HFFc6 (cell line): ENCODE measurements around the gene MAFG. TPM values are rescaled to one million over a fixed set of nuclear protein-coding genes. Genes with fewer than 3 reads are reported as not detected.

Source experiments
- DNase-seq: peaks from one replicate; pipeline ENCODE4 v3.0.0-alpha.2; 2018
- H3K27ac Mint-ChIP-seq: 2 replicates; pipeline ENCODE4 v1.8.0; 2020; ENCODE audit warnings: mild to moderate bottlenecking, mixed read lengths
- H3K27me3 Mint-ChIP-seq: 2 replicates; pipeline ENCODE4 v1.8.0; 2021; ENCODE audit warnings: mild to moderate bottlenecking, moderate library complexity, mixed read lengths; ENCODE audit not compliant: insufficient read depth
- H3K36me3 Mint-ChIP-seq: 2 replicates; pipeline ENCODE4 v1.8.0; 2021; ENCODE audit warnings: low read depth, mixed read lengths
- H3K4me1 Mint-ChIP-seq: 2 replicates; pipeline ENCODE4 v1.8.0; 2020; ENCODE audit warnings: low read depth, mixed read lengths
- H3K4me3 Mint-ChIP-seq: 2 replicates; pipeline ENCODE4 v1.8.0; 2020; ENCODE audit warnings: mild to moderate bottlenecking, moderate library complexity, mixed read lengths
- H3K9me3 Mint-ChIP-seq: 2 replicates; pipeline ENCODE4 v1.8.0; 2020; ENCODE audit warnings: mild to moderate bottlenecking, mixed read lengths
- total RNA-seq, 6 experiments: library from RNA; stranded (reverse); fragmentation: NEBNext Ultra II Directional; extraction: Animal tissue kit (Norgen Biotek cat#: 25700); gene quantifications; 2 replicates in 1 of 6; 3 replicates in 5 of 6; pipeline ENCODE4 v1.2.3, GENCODE V29; 2021
- TF ChIP-seq, protein P1 (sequence below): fragments of 200-600 bp; sonication (generic); IDR thresholded peaks from 2 replicates; pipeline ENCODE4 v1.5.0; 2021; ENCODE audit warnings: antibody characterized with exemption, mild to moderate bottlenecking

The MAFG gene
- total RNA-seq, 6 experiments from 2014 or later, result 17.7 to 22.4 (median 18.2) TPM

DNA sequence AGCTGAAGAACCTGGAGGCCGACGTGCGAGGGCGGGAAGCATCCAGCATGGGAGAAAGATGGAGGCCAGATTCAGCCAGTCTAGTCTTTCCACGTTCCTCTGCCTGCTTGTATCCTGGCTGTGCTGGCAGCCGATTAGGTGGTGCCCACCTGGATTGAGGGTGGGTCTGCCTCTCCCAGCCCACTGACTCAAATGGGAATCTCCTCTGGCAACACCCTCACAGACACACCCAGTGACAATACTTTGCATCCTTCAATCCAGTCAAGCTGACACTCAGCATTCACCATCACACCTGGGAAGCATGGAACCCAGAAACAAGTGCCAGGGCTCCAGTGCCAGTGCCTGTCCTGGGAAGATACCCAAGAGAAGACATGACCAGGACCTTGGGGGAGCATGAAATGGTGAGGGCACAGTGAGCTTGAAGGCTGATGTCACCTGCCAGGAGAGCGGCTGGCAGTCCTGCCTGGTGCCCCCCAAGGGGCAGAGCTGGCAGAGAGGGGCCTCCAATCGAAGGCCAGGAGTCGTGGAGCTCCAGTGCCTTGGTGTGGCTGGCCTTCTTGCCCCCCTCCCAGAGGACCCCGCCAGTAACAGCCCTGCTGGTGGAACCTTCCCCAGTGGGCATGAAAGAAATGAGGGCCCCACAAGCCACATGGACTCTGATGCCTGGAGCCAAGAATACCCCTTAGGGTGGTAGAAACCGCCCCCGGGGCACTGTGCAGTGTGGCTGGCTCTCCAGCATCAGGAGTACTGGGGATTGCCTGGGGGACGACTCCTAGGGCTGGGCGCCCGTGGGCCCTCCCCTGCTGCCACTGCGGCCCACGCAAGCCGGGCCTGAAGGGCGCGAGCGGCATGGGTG lies 26.1 kb downstream of the MAFG start:
- TF ChIP-seq, protein P1, sequence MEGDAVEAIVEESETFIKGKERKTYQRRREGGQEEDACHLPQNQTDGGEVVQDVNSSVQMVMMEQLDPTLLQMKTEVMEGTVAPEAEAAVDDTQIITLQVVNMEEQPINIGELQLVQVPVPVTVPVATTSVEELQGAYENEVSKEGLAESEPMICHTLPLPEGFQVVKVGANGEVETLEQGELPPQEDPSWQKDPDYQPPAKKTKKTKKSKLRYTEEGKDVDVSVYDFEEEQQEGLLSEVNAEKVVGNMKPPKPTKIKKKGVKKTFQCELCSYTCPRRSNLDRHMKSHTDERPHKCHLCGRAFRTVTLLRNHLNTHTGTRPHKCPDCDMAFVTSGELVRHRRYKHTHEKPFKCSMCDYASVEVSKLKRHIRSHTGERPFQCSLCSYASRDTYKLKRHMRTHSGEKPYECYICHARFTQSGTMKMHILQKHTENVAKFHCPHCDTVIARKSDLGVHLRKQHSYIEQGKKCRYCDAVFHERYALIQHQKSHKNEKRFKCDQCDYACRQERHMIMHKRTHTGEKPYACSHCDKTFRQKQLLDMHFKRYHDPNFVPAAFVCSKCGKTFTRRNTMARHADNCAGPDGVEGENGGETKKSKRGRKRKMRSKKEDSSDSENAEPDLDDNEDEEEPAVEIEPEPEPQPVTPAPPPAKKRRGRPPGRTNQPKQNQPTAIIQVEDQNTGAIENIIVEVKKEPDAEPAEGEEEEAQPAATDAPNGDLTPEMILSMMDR, result no peak
- peaks cover 17% of the 10 kb centered on the region for H3K36me3 Mint-ChIP-seq
- no peak for DNase-seq
- no peak overlapping the region; the same call in 1 of the 2 replicates for H3K27ac Mint-ChIP-seq
- peaks cover 7% of the 10 kb centered on the region for H3K27me3 Mint-ChIP-seq
- H3K4me3 Mint-ChIP-seq, result peak overlapping the region; percentile 44; the same call in 1 of the 2 replicates
- H3K9me3 Mint-ChIP-seq, result no peaks in the 10 kb centered on the region
- peaks cover 26% of the 10 kb centered on the region for H3K4me1 Mint-ChIP-seq

DNA sequence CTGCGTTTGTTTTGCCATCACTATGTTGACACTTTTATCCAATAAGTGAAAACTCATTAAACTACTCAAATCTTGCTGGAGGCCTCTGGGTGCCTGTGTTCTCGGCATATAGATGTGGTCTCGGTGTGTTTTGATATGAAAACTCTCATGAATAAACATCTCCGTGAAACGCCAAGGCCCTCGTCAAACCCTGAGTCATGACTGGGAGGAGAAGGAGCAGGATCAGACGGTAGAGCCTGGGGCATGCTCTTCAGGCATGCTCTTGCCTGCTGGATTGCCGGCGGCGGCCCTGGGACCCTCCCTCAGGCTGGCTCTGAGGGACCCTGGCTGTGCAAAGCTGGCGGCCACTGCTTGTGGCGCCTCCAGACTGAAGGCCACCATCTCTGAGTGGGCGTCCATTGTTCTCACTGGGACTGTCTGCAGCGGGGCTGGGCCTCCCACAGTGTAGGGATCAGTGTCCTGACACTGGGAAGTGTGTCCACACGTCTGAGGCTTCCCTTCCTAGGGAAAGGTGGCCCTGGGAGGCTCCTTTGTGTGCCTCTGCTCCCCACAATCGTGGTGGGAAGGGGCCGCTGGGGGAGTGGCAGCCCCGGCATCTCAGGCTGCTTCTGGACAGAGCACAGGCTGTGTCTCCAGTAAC lies 27.2 kb downstream of the MAFG start:
- DNase-seq, result no peak
- peaks cover 7% of the 10 kb centered on the region for H3K27me3 Mint-ChIP-seq
- H3K36me3 Mint-ChIP-seq, result peaks cover 17% of the 10 kb centered on the region
- TF ChIP-seq, protein P1, result no peak
- H3K27ac Mint-ChIP-seq, result peak overlapping the region; percentile 51
- H3K4me1 Mint-ChIP-seq, result peaks cover 26% of the 10 kb centered on the region
- H3K4me3 Mint-ChIP-seq, result no peak overlapping the region
- no peaks in the 10 kb centered on the region for H3K9me3 Mint-ChIP-seq

- Mint-ChIP-seq H3K27ac (peak overlapping the region; percentile 92), H3K9me3 (no peaks in the 10 kb centered on the region), H3K4me3 (no peak overlapping the region), H3K27me3 (peaks cover 7% of the 10 kb centered on the region), H3K4me1 (peaks cover 26% of the 10 kb centered on the region), H3K36me3 (peaks cover 17% of the 10 kb centered on the region)
- TF ChIP-seq, protein P1, result no peak
- DNase-seq, result no peak
These were observed 27.9 kb downstream of the MAFG start for GRCh38 chr17:81899514-81900166.

- H3K36me3 Mint-ChIP-seq, result peaks cover 17% of the 10 kb centered on the region
- peaks cover 26% of the 10 kb centered on the region for H3K4me1 Mint-ChIP-seq
- H3K4me3 Mint-ChIP-seq, result peak overlapping the region; percentile 68
- no peaks in the 10 kb centered on the region for H3K9me3 Mint-ChIP-seq
- H3K27ac Mint-ChIP-seq, result peak overlapping the region; percentile 92
- TF ChIP-seq, protein P1, result no peak; the same call in 1 of the 2 replicates
- H3K27me3 Mint-ChIP-seq, result peaks cover 7% of the 10 kb centered on the region
- no peak for DNase-seq
These were observed 28.6 kb downstream of the MAFG start for GRCh38 chr17:81898885-81899284.

- Mint-ChIP-seq H3K27ac (peak overlapping the region; percentile 92), H3K4me3 (peak overlapping the region; percentile 68), H3K36me3 (peaks cover 17% of the 10 kb centered on the region)
These were observed 29.3 kb downstream of the MAFG start for GRCh38 chr17:81898029-81898866.

More at GRCh38 chr17:81898029-81898866, 29.3 kb downstream of the MAFG start:
- peaks cover 26% of the 10 kb centered on the region for H3K4me1 Mint-ChIP-seq
- H3K9me3 Mint-ChIP-seq, result no peaks in the 10 kb centered on the region
- peak; percentile 94 for DNase-seq
- peaks cover 7% of the 10 kb centered on the region for H3K27me3 Mint-ChIP-seq
- TF ChIP-seq, protein P1, result peak; percentile 13; the same call in 1 of the 2 replicates
